H1 (cell line): ENCODE results near the gene TMED8. TPM values are rescaled to one million over a fixed set of nuclear protein-coding genes. Genes with fewer than 3 reads are reported as not detected.

Experiments
- CTCF ChIA-PET: fragments of 300-600 bp; sonication (Branson Sonifier 250); formaldehyde crosslinking; loops from one replicate; lab custom pipeline; 2021; ENCODE audit not compliant: partially characterized antibody; lab: Charles Lee
- POLR2A ChIA-PET: fragments of 300-600 bp; sonication (Branson Sonifier 250); formaldehyde crosslinking; loops from one replicate; lab custom pipeline; 2021; ENCODE audit warnings: inconsistent platforms; ENCODE audit not compliant: partially characterized antibody; lab: Charles Lee
- DNase-seq, 2 experiments: peaks; one replicate each; pipeline versions ENCODE4 v3.0.0 to v3.0.0-alpha.2; 2010 to 2022; ENCODE audit warnings: low spot score in 2 of 2, low read depth in 1 of 2, mixed read lengths in 1 of 2
- FAIRE-seq: peaks from 2 replicates; lab custom pipeline; 2011; peaks lifted over from hg19 to GRCh38; lab: Jason Lieb, UNC
- H2AFZ ChIP-seq: 2 replicates; pipeline ENCODE4 v1.8.1; 2012; ENCODE audit warnings: low read length, inconsistent platforms
- H2AK5ac ChIP-seq: 2 replicates; pipeline ENCODE4 v1.6.1; 2013; ENCODE audit warnings: low read depth, low read length
- H2BK120ac ChIP-seq: replicated peaks from 2 replicates; pipeline ENCODE3; 2013; ENCODE audit warnings: low read depth, low read length, inconsistent platforms
- H2BK12ac ChIP-seq: 2 replicates; pipeline ENCODE4 v1.6.1; 2013; ENCODE audit warnings: low read depth, low read length
- H2BK15ac ChIP-seq: 2 replicates; pipeline ENCODE4 v1.6.1; 2013; ENCODE audit warnings: low read length
- H2BK20ac ChIP-seq: 2 replicates; pipeline ENCODE4 v1.6.1; 2013; ENCODE audit warnings: low read length
- H2BK5ac ChIP-seq: 2 replicates; pipeline ENCODE4 v1.6.1; 2013; ENCODE audit warnings: low read depth, low read length
- H3K14ac ChIP-seq: 2 replicates; pipeline ENCODE4 v1.6.1; 2013; ENCODE audit warnings: inconsistent platforms; ENCODE audit not compliant: insufficient read length
- H3K18ac ChIP-seq: 2 replicates; pipeline ENCODE4 v1.6.1; 2013; ENCODE audit warnings: low read length; ENCODE audit errors: extremely low read depth
- H3K23ac ChIP-seq: 2 replicates; pipeline ENCODE4 v1.6.1; 2013; ENCODE audit warnings: inconsistent platforms; ENCODE audit not compliant: insufficient read length
- H3K23me2 ChIP-seq: 2 replicates; pipeline ENCODE4 v1.6.1; 2013; ENCODE audit warnings: low read depth, low read length
- H3K27ac ChIP-seq: 2 replicates; pipeline ENCODE4 v1.6.1; 2011; ENCODE audit warnings: low read depth, low read length, inconsistent platforms
- H3K27me3 ChIP-seq, 4 experiments: replicated peaks in 1 of 4; 1 replicate in 1 of 4; 2 replicates in 3 of 4; pipeline versions ENCODE4 v1.6.1 to v1.8.1; 2011 to 2013; ENCODE audit warnings: low read length in 3 of 4, mild to moderate bottlenecking in 3 of 4, inconsistent platforms in 2 of 4, mixed read lengths in 2 of 4, moderate library complexity in 1 of 4; ENCODE audit not compliant: control insufficient read depth in 3 of 4, insufficient read depth in 3 of 4; ENCODE audit errors: extremely low read depth in 1 of 4
- H3K36me3 ChIP-seq, 4 experiments: 2 replicates each; pipeline versions ENCODE4 v1.6.1 to v1.8.1; 2011 to 2013; ENCODE audit warnings: mild to moderate bottlenecking in 4 of 4, low read length in 3 of 4, moderate library complexity in 2 of 4, control low read depth in 1 of 4, inconsistent platforms in 1 of 4; ENCODE audit not compliant: insufficient read depth in 4 of 4, control insufficient read depth in 2 of 4
- H3K4ac ChIP-seq: replicated peaks from 2 replicates; pipeline ENCODE3; 2013; ENCODE audit warnings: low read length, low read depth, mixed read lengths, inconsistent platforms; ENCODE audit not compliant: insufficient read length
- H3K4me1 ChIP-seq, 4 experiments: replicated peaks in 1 of 4; 1 replicate in 1 of 4; 2 replicates in 3 of 4; pipeline versions ENCODE4 v1.6.1 to v1.8.1; 2011 to 2013; ENCODE audit warnings: low read length in 3 of 4, inconsistent platforms in 2 of 4, mixed read lengths in 1 of 4; ENCODE audit not compliant: insufficient read depth in 4 of 4, control insufficient read depth in 3 of 4
- H3K4me2 ChIP-seq, 2 experiments: 2 replicates each; pipeline versions ENCODE4 v1.6.1 to v1.8.1; 2011 to 2013; ENCODE audit warnings: low read depth in 2 of 2, low read length in 2 of 2, control low read depth in 1 of 2, inconsistent platforms in 1 of 2, mild to moderate bottlenecking in 1 of 2; ENCODE audit not compliant: insufficient read depth in 1 of 2
- H3K4me3 ChIP-seq, 4 experiments: fragments of 200-600, 300-600 bp in 1 of 4; sonication (generic), shearing (Covaris generic), sonication (Bioruptor Twin) in 1 of 4; 2 replicates each; pipeline versions ENCODE4 v1.5.1 to v1.8.1; 2011 to 2016; ENCODE audit warnings: low read length in 4 of 4, low read depth in 3 of 4, control low read depth in 2 of 4, inconsistent platforms in 2 of 4, mild to moderate bottlenecking in 2 of 4, mixed read lengths in 1 of 4, moderate library complexity in 1 of 4; ENCODE audit not compliant: insufficient read depth in 2 of 4; ENCODE audit errors: extremely low read depth in 1 of 4
- H3K56ac ChIP-seq: replicated peaks from 2 replicates; pipeline ENCODE3; 2013; ENCODE audit warnings: low read depth, mild to moderate bottlenecking, mixed read lengths, low read length, inconsistent platforms; ENCODE audit not compliant: insufficient read length
- H3K79me1 ChIP-seq: 2 replicates; pipeline ENCODE4 v1.6.1; 2013; ENCODE audit warnings: low read depth, low read length, control low read depth
- H3K79me2 ChIP-seq, 2 experiments: 2 replicates each; pipeline versions ENCODE4 v1.6.1 to v1.8.1; 2012 to 2013; ENCODE audit warnings: low read length in 2 of 2, mild to moderate bottlenecking in 2 of 2, inconsistent platforms in 1 of 2; ENCODE audit not compliant: insufficient read depth in 2 of 2, control insufficient read depth in 1 of 2
- H3K9ac ChIP-seq, 4 experiments: replicated peaks in 1 of 4; 1 replicate in 1 of 4; 2 replicates in 3 of 4; pipeline versions ENCODE4 v1.6.1 to v1.8.1; 2011 to 2013; ENCODE audit warnings: low read depth in 3 of 4, low read length in 3 of 4, control low read depth in 2 of 4, mild to moderate bottlenecking in 2 of 4, moderate library complexity in 2 of 4, inconsistent platforms in 1 of 4; ENCODE audit errors: extremely low read depth in 1 of 4
- H3K9me3 ChIP-seq, 2 experiments: 2 replicates each; pipeline versions ENCODE4 v1.6.1 to v1.8.1; 2012 to 2013; ENCODE audit warnings: mild to moderate bottlenecking in 2 of 2, moderate library complexity in 2 of 2, control low read depth in 1 of 2, inconsistent platforms in 1 of 2, low read depth in 1 of 2, low read length in 1 of 2, mixed read lengths in 1 of 2; ENCODE audit not compliant: insufficient read depth in 2 of 2
- H4K20me1 ChIP-seq, 2 experiments: replicated peaks in 1 of 2; 2 replicates each; pipeline versions ENCODE3 to v1.8.1; 2011 to 2013; ENCODE audit warnings: inconsistent platforms in 2 of 2, low read length in 2 of 2, mild to moderate bottlenecking in 1 of 2; ENCODE audit not compliant: insufficient read depth in 2 of 2, control insufficient read depth in 1 of 2
- H4K5ac ChIP-seq: 2 replicates; pipeline ENCODE4 v1.6.1; 2013; ENCODE audit warnings: low read length, low read depth, mixed read lengths, inconsistent platforms; ENCODE audit not compliant: insufficient read length
- H4K8ac ChIP-seq: 2 replicates; pipeline ENCODE4 v1.8.0; 2013; ENCODE audit warnings: mild to moderate bottlenecking, moderate library complexity, low read length, inconsistent platforms; ENCODE audit not compliant: insufficient read depth; ENCODE audit errors: extremely low read depth
- H4K91ac ChIP-seq: replicated peaks from 2 replicates; pipeline ENCODE3; 2013; ENCODE audit warnings: low read length, mixed read lengths, inconsistent platforms; ENCODE audit not compliant: insufficient read length
- BCL11A ChIP-seq, 2 experiments: IDR thresholded peaks; one replicate each; pipeline ENCODE4 v1.6.1; 2011; ENCODE audit warnings: low read depth in 2 of 2, low read length in 2 of 2, mild to moderate bottlenecking in 2 of 2
- BRCA1 ChIP-seq: IDR thresholded peaks from 2 replicates; pipeline ENCODE4 v1.6.1; 2012; ENCODE audit warnings: low read depth, low read length, improper control_type of control experiment
- EP300 ChIP-seq, 2 experiments: IDR thresholded peaks; 1 replicate in 1 of 2; 2 replicates in 1 of 2; pipeline ENCODE4 v1.6.1; 2011 to 2012; ENCODE audit warnings: low read depth in 2 of 2, low read length in 2 of 2, mild to moderate bottlenecking in 2 of 2, borderline replicate concordance in 1 of 2, inconsistent platforms in 1 of 2, moderate library complexity in 1 of 2
- KDM4A ChIP-seq: IDR thresholded peaks from one replicate; pipeline ENCODE4 v1.7.1; 2012; ENCODE audit warnings: low read depth, mild to moderate bottlenecking, moderate library complexity, low read length, inconsistent platforms; ENCODE audit not compliant: severe bottlenecking
- NRF1 ChIP-seq: IDR thresholded peaks from 2 replicates; pipeline ENCODE4 v1.6.1; 2011; ENCODE audit warnings: mild to moderate bottlenecking, low read depth, low read length, improper control_type of control experiment
- POLR2AphosphoS5 ChIP-seq: IDR thresholded peaks from 2 replicates; pipeline ENCODE4 v1.6.1; 2011; ENCODE audit warnings: low read depth, low read length
- RXRA ChIP-seq: IDR thresholded peaks from 2 replicates; pipeline ENCODE4 v1.6.1; 2011; ENCODE audit warnings: low read depth, mild to moderate bottlenecking, low read length, moderate library complexity; ENCODE audit not compliant: insufficient read depth
- SIRT6 ChIP-seq: IDR thresholded peaks from one replicate; pipeline ENCODE4 v1.7.1; 2012; ENCODE audit warnings: low read length, inconsistent platforms
- TCF12 ChIP-seq: IDR thresholded peaks from 2 replicates; pipeline ENCODE4 v1.6.1; 2011; ENCODE audit warnings: low read depth, mild to moderate bottlenecking, low read length
- WGBS, 2 experiments: shearing (Covaris generic) in 1 of 2; methylation state at CpG; one replicate each; pipeline versions ENCODE4 v1.1.6 to v1.1.7; 2013 to 2015; ENCODE audit warnings: low lambda C conversion rate in 2 of 2, mixed read lengths in 2 of 2, inconsistent platforms in 1 of 2, low coverage in 1 of 2, missing lambda C conversion rate in 1 of 2; ENCODE audit not compliant: insufficient replicate concordance in 2 of 2, insufficient coverage in 1 of 2, insufficient read length in 1 of 2; ENCODE audit errors: extremely low coverage in 1 of 2, missing lambda C conversion rate in 1 of 2; 5-methylcytosine and 5-hydroxymethylcytosine counted together
- polyA plus RNA-seq, 7 experiments: library from polyadenylated mRNA; depleted of rRNA in 3 of 7; stranded (reverse) in 5 of 7; unstranded in 2 of 7; fragments of >200 nt in 5 of 7; fragments of 200-250 nt in 2 of 7; gene quantifications; 1 replicate in 5 of 7; 2 replicates in 1 of 7; 4 replicates in 1 of 7; pipeline versions ENCODE4 v1.2.1 to v1.2.3, GENCODE V29; 2011 to 2013; ENCODE audit warnings: missing spikeins in 2 of 7, mixed read lengths in 2 of 7
- total RNA-seq: library from RNA; stranded (reverse); fragmentation: NEBNext Ultra II Directional; extraction: Animal tissue kit (Norgen Biotek cat#: 25700); gene quantifications from 2 replicates; pipeline ENCODE4 v1.2.1, GENCODE V29; 2021

Gene TMED8
- total and polyA plus RNA-seq, 2 of the 8 experiments (the other 6 are each of a cell fraction or from before 2014, with no cell fraction given): 5.5 to 13.4 TPM

- H3K14ac ChIP-seq: no peak overlapping the region
- no peak overlapping the region for H4K8ac ChIP-seq
- H2BK12ac ChIP-seq: no peak overlapping the region
- no peak overlapping the region for H3K9ac ChIP-seq
- H2BK5ac ChIP-seq: no peak overlapping the region
- no peak overlapping the region for H3K56ac ChIP-seq
- peaks cover 0 to 6% (median 0%) of the 10 kb centered on the region in 4 experiments; a peak in 2 of 8 replicates for H3K36me3 ChIP-seq
- no peaks in the 10 kb centered on the region for H3K9me3 ChIP-seq
- H3K18ac ChIP-seq: no peak overlapping the region
- H3K4me1 ChIP-seq: peaks cover 2 to 7% (median 4%) of the 10 kb centered on the region in 4 experiments; a peak in 5 of 7 replicates
- WGBS, 2 experiments: 95% methylated on average over 3 of the region's 3 CpGs; no CpG with 5 or more reads in 1 of the 2 experiments
- H2BK15ac ChIP-seq: no peak overlapping the region
- no peak overlapping the region for H3K23ac ChIP-seq
- ChIA-PET CTCF (no interaction called here), POLR2A (interaction anchor here (0.6 kb wide), 1 partner anchor 11 kb away, joined by 3 read pairs; no protein-coding TSS in a partner anchor)
- no peak overlapping the region for H2BK120ac ChIP-seq
- H2AK5ac ChIP-seq: no peak overlapping the region
- no peak overlapping the region for H2AFZ ChIP-seq
- no peaks in the 10 kb centered on the region for H3K79me2 ChIP-seq
- H3K27me3 ChIP-seq: no peaks in the 10 kb centered on the region
- H3K4me2 ChIP-seq: no peak overlapping the region
- H2BK20ac ChIP-seq: no peak overlapping the region
- no peak overlapping the region for H4K5ac ChIP-seq
- H3K4me3 ChIP-seq: no peak overlapping the region
- no peak overlapping the region for H3K27ac ChIP-seq
- H4K91ac ChIP-seq: no peak overlapping the region
- TF ChIP-seq RXRA: no peak
- no peak for TF ChIP-seq SIRT6
- no peak for TF ChIP-seq KDM4A
- no peak for TF ChIP-seq TCF12
- no peak for TF ChIP-seq BRCA1
- TF ChIP-seq EP300 (IDR thresholded peaks at IDR 0.05; ENCODE audit: borderline replicate concordance in 1 of 2, low read depth in 2 of 2, low read length in 2 of 2): no peak
- no peak for TF ChIP-seq POLR2AphosphoS5
- TF ChIP-seq BCL11A (IDR thresholded peaks at IDR 0.05; ENCODE audit: low read depth in 2 of 2, low read length in 2 of 2): no peak
- no peak for TF ChIP-seq NRF1
- TF ChIP-seq, all 59 proteins: peak for 0
- FAIRE-seq (no peak), DNase-seq (no peak)
- Histone ChIP-seq H4K20me1 (no peaks in the 10 kb centered on the region), H3K79me1 (no peaks in the 10 kb centered on the region), H3K23me2 (no peaks in the 10 kb centered on the region), H3K4ac (no peak overlapping the region)
These were observed 29.1 kb downstream of the TMED8 start for GRCh38 chr14:77347751-77348150.
